Stimulated activated CD4-positive, alpha-beta T cell treated with anti-CD3 and anti-CD28 coated beads, TNF-alpha, amount 100 ng/mL, for 1 hour (primary cell): ENCODE results near the gene ADCY1.

Experiments
- DNase-seq, 3 donors: peaks; one replicate each; pipeline ENCODE4 v3.0.0-alpha.2; 2020; ENCODE audit warnings: low read depth in 3 of 3, low spot score in 1 of 3

Gene ADCY1

GRCh38 chr7:45593121-45593541 is 19.0 kb downstream of the ADCY1 start:
- no peak for DNase-seq

DNA sequence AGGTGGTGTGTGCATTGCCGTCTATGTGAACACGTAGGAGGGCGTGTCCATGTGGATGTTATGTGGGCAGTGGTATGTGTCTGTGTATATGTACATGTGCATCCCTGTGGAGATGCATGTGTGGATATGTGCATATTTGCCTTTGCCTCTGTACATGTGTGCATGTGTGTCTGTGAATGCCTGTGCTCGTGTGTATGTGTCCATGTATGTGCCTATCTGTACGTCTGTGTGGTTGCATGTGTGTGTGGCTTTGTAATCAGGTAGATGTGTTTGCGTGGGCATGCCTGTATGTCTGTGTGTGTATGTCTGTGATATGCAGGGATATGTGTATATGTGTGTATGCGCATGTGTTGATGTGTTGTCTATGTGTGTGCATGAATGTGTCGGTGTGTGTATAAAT is 19.7 kb downstream of the ADCY1 start:
- no peak for DNase-seq

DNA sequence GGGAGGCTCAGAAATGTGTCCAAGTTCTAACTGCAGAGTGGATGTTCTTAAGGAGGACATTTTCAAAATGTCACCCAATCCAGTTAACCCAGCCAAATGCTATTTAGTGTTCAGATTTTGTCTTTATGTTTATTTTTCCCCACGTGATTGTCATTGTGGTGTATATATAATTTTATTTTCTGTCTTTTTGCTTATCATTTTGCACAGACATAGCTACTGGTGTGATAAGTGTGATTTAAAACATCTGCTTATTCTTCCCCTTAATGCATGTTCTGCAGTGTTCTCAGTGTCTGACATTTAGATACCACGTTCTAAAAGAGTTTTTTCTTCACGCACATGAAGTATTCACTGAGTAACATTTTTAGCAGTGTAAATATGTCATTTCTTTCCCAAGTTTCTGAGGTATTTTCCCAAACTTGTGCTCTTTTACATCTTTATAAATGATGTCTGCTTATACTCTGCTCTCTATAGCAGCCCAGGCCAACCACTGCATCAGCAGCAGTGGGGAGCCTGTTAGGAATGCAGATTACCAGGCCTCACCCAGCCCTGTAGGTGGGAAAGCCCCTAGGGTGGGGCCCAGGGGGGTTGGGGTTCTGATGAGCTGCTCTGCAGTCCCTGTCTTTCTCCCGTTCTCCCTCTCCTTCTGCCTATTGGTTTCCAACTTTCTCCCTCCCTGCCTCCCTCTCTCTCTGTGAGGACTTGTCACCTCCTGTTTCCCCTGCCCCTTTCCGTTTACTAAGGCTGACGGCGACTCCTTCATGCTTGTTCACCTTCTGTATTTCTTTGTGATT is 20.8 kb downstream of the ADCY1 start:
- DNase-seq = no peak

DNA sequence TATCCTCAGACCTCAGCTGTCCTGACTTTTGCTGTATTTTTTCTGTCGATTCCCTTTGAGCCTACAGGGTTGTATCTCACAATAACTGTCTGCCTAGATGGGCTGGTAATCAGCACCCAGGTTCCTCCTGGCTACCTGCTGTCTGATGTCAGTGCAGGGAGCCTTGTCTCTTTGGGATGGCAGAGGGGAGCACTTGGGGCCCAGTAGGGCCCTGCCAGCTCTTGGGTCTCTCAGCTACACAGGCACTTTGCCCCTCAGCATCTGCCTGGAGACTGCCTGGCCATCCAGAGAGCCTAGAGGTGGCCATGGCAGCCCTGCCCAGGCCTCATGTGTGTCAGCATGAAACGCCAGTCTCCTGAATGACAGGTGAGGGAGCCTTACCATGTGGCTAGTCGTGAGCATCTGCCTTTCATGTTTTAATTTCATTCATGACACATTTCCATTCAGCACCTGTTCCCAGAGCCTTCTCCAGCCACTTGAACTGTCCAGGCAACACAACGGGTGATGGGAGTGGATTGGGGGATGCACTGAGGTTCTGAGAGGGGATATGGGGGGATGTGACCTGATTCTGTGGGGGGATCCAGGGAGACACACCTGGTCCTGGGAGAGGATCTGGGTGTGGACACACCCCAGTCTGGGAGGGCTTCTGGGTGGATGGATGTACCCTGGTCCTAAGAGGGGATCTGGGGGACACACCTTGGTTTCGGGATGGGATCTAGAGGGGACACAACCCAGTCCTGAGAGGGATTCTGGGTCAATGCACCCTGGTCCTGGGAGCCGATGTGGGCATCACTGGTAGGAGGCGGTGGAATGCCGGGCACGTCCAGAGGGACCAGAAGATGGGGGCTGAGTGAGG is 21.9 kb downstream of the ADCY1 start:
- no peak for DNase-seq

DNA sequence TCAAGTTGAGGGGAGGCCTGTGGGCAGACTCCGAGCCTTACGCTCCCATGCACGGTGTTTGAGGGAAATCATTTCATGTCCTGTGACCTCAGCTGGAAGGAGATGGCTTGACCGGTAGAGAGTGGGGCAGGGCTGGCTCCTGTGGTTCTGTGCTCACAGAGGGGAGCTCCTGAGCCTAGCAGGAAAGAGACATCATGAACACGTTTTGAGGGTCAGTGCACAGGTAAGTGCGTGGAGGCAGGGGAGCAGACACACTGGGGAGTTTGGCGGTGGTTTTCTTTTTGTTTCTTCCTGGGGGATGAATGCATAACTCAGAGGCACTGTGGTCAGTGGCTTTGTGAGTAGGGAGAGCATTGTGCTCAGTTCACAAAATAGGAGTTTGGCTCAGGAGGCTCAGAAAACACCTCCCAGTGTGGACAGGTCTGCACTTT is 22.5 kb downstream of the ADCY1 start:
- no peak for DNase-seq

- no peak for DNase-seq
Observed at GRCh38 chr7:45597286-45597984, 23.3 kb downstream of the ADCY1 start.

DNA sequence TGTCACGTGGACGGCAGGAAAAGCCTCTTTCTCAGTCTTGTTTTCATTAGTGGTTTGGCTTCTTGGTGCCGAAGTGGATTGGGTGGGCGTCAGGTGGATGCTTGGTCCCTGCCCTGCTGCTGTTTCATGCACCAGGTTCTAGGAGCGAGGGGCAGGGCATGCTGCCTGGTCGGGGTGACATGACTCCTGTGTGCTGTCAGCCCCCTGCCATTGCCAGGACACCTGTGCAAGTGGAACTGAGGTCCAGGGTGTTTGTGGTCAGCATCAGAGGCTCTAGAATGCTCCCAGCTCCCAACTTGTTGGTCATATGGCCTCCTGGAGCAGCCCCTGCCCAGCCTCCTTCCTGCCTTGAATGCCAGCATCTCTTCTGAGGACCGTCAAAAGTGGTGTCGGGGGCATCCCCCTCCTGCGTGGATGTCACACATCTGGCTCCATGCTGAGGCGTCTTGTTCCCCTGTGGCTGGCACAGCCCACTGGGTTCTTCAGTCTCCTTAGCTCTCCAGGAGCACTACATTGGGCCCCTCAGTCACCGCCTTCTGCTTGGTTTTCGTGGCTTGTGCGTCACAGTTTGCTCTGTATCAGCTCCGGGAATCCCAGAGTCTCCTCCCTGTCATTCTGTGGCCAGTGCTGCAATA is 24.8 kb downstream of the ADCY1 start:
- no peak for DNase-seq

GRCh38 chr7:45599851-45600706 is 25.9 kb downstream of the ADCY1 start:
- no peak for DNase-seq

DNA sequence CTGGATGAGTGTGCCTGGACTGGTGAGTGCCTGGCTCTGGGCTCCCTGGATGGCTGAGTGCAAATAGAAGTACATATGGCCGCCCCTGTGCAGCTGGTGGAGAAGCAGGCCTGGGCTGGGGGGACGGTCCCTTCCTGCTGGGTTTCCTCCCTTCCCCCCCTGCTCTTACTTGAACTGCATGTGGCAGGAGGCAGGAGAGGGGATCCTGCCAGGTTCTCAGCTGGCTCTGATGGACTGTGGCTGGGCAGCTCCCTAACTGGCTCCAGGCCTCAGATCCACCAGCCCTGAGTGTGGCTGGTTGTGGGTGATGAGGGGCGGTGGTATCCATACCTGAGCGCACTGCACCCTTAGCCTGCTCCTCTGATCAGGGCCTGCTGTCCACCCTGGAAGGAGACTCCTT is 26.9 kb downstream of the ADCY1 start:
- DNase-seq = no peak

DNA sequence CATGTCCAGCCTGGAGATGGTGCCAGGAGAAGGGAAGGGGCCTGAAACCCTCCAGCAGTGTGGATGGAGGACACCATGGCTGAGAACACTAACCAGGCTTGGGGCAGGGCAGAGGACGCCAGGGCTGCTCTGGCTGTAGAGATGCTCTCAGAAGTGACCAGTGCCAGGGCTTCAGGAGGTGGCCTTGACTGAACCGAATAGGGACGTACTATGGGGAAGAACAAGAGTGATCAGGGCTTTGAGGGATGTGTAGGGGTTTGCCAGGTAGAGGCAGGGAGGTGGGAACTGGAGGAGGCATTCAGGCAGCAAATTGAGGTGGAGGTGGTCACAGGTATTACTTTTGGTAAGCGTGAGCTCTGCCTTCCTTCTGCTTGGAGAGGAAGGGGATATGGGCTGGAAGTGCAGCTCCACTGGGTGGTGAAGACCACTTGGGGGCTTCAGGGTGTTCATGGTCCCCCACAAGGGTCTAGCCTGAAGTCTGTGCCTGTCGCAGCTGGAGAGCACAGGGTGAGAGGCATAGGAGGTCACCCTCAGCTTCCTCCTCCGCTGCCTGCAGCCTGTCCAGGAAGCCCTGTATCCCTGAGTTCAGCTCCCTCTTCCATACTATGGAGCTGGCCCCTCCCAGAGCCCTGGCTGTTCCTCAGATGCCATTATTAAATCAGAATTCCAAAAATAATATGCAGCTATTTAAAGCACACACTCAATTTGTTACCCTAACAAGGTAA is 27.8 kb downstream of the ADCY1 start:
- DNase-seq = no peak

- no peak for DNase-seq
Observed at GRCh38 chr7:45606050-45606449, 31.9 kb downstream of the ADCY1 start.

GRCh38 chr7:45606931-45607330 is 32.8 kb downstream of the ADCY1 start:
- no peak for DNase-seq

DNA sequence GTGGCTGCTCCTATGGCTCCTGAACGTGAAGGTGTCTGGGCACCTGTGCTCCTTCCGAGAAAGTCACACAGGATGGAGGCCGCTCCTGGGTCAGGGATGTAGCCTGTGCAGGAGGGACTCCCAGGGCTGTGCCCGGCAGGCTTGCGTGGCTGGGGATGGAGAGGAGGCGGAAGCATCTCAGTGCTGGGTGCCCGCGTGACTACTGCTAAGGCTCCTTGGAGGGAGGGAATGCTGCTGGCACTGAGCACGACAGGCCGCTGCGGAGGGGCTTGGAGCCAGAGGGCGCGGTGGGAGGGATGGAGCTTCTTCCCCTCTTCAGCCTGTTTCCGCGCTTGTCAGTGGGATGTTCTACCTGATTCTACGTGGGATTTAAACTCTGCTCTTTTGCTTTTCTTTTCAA is 35.0 kb downstream of the ADCY1 start:
- DNase-seq = no peak

- no peak for DNase-seq
Observed at GRCh38 chr7:45610019-45610418, 35.9 kb downstream of the ADCY1 start.

- DNase-seq = no peak
Observed at GRCh38 chr7:45610660-45611299, 36.6 kb downstream of the ADCY1 start.

DNA sequence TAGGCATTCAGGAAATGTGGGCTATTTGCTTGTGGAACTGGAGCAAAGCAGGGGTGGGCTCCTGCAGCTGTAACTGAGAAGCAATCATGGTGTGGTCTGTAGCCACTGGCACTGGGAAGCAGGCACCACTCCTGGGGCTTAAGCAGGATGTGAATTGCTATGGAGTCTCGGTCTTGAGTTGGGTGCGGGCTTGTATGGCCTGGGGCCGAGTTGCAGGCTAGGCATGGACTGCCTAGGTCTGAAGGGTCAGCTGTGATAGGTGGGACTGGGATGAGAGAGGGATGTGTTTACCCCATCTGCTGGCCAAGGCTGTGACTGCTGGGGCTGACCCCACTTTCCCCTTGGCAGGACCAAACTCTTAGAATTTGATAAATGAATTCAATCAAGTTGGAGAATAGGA is 43.0 kb downstream of the ADCY1 start:
- no peak for DNase-seq

DNA sequence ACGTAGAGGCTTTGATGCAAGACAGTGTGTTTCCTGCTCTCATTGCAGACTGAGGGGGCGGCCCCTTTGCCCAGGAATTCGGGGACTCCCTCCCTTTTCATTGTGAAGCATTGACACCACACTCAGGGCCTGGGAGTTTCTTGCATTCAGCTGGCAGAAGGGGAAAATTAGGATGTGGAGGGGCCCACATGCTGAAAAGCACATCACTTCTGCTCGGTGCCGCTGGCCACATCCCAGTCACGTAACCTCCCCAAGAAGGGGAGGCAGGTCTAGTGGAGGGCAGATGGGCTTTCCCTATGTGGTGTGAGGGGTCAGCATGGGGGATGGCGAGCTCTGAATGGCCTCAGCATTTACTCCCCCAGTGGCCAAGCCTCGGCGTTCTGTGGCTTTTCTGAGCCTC is 47.9 kb downstream of the ADCY1 start:
- DNase-seq = no peak

- no peak for DNase-seq
Observed at GRCh38 chr7:45623157-45623556, 49.0 kb downstream of the ADCY1 start.

DNA sequence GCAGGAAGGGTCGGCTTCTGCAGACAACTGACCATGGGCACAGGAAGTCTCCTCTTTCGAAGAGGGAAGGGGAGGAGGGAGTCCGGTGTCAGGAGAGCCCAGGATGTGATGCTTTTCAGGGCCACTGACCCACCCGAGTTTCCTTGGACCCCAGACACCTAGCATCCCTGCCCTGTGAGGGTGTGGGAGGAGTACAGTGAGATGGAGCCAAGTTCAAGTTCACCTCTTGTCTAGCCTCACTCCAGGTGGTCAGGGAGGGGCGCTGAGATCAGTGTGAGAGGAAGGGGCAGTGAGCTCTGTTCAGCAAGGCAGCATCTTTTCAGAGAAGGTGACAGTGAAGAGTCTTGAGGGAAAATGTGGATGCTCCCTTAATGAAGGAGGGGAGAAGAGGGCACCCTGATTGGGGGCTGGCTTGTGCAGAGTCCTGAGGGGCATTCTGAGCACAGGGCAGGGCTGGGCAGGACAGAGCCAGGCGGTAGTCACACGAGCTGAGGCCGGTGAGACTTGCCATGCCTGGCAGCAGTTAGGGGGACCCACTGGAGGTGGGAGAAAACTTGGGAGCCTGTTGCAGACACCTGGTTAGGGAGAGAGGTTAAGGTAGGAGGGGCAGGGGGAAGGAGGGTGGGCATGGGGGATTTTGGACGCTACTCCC is 49.7 kb downstream of the ADCY1 start:
- DNase-seq = no peak
